ENCODE results near the gene FALEC. TPM values are rescaled to one million over a fixed set of nuclear protein-coding genes. Genes with fewer than 3 reads are reported as not detected.
A peak's percentile ranks its signal among the peaks of the same experiment; 100 is the strongest.

The FALEC gene
- total and polyA plus RNA-seq, 9 of the 15 experiments (the other 6 are each of a cell fraction or from before 2014, with no cell fraction given), result 0.15 to 1.8 (median 0.53) TPM; not detected in 5

GRCh38 chr1:150579110-150579944 lies 63.8 kb downstream of the FALEC start, which contains the start of gene MCL1 (continued):
- TF ChIP-seq CHCHD3 (CRISPR knock-in tag; IDR thresholded peaks at IDR 0.05), result no peak
- TF ChIP-seq ZNF57 (CRISPR knock-in tag; IDR thresholded peaks at IDR 0.05), result no peak
- no peak for TF ChIP-seq CREB3L1 (IDR thresholded peaks at IDR 0.05; ENCODE audit: borderline replicate concordance, low read depth)
- peak; percentile 53; the same call in 1 of the 2 replicates for TF ChIP-seq ILF3 (IDR thresholded peaks at IDR 0.05; ENCODE audit: borderline replicate concordance)
- TF ChIP-seq ZBTB49 (CRISPR knock-in tag; IDR thresholded peaks at IDR 0.05; ENCODE audit: borderline replicate concordance), result no peak
- no peak for TF ChIP-seq ZNF655 (CRISPR knock-in tag; IDR thresholded peaks at IDR 0.05)
- TF ChIP-seq SNIP1 (IDR thresholded peaks at IDR 0.05; ENCODE audit: low read depth), result no peak
- TF ChIP-seq ELF2 (CRISPR knock-in tag; IDR thresholded peaks at IDR 0.05), result peak; percentile 77
- TF ChIP-seq ZFP30 (CRISPR knock-in tag; IDR thresholded peaks at IDR 0.05; ENCODE audit: borderline replicate concordance), result no peak
- TF ChIP-seq NFRKB (IDR thresholded peaks at IDR 0.05; ENCODE audit: low read depth), result 0 out of 2 replicates have a peak, but pooled peaks have one; percentile 49
- 0 out of 2 replicates have a peak, but pooled peaks have one; percentile 28 for TF ChIP-seq SIN3B (IDR thresholded peaks at IDR 0.05; ENCODE audit: low read depth)
- TF ChIP-seq ZNF584 (CRISPR knock-in tag; IDR thresholded peaks at IDR 0.05; ENCODE audit: low read depth), result peak; percentile 54; the same call in 1 of the 2 replicates
- TF ChIP-seq NR3C1 (CRISPR knock-in tag; IDR thresholded peaks at IDR 0.05), result no peak
- TF ChIP-seq CTCF (IDR thresholded peaks at IDR 0.05 in 2 of 3, conservative IDR thresholded peaks at IDR 0.05 in 1 of 3; ENCODE audit: insufficient read depth in 2 of 3, low read depth in 1 of 3, low read length in 3 of 3), result peak in 2 of 3 experiments; percentile 17 to 31; a peak in 3 of 6 replicates
- TF ChIP-seq FOXK2 (conservative IDR thresholded peaks at IDR 0.05 in 1 of 2, IDR thresholded peaks at IDR 0.05 in 1 of 2; ENCODE audit: low read depth in 2 of 2), result no peak
- no peak for TF ChIP-seq NFE2 (IDR thresholded peaks at IDR 0.05; ENCODE audit: low read depth)

All from K562 (cell line).